Mesothelial cell of epicardium (in vitro differentiated cells): ENCODE data around the gene EHBP1L1. TPM values are rescaled to one million over a fixed set of nuclear protein-coding genes. Genes with fewer than 3 reads are reported as not detected.

Experiments
- DNase-seq, 2 experiments: peaks; one replicate each; pipeline ENCODE4 v3.0.0; 2021; ENCODE audit warnings: low spot score in 2 of 2; ENCODE audit not compliant: unreplicated experiment in 2 of 2
- H3K27ac Mint-ChIP-seq: 2 replicates; pipeline ENCODE4 v1.8.0; 2021; ENCODE audit warnings: mixed read lengths
- H3K27me3 Mint-ChIP-seq: 2 replicates; pipeline ENCODE4 v1.8.0; 2021; ENCODE audit warnings: low read depth, mixed read lengths
- H3K36me3 Mint-ChIP-seq: 2 replicates; pipeline ENCODE4 v1.8.0; 2021; ENCODE audit warnings: mixed read lengths
- H3K4me1 Mint-ChIP-seq: 2 replicates; pipeline ENCODE4 v1.8.0; 2021; ENCODE audit warnings: mixed read lengths
- H3K4me3 Mint-ChIP-seq: 2 replicates; pipeline ENCODE4 v1.8.0; 2021; ENCODE audit warnings: mild to moderate bottlenecking, moderate library complexity, mixed read lengths
- H3K9me3 Mint-ChIP-seq: 2 replicates; pipeline ENCODE4 v1.8.0; 2021; ENCODE audit warnings: mixed read lengths
- CTCF ChIP-seq: fragments of 200-600 bp; sonication (generic); IDR thresholded peaks from one replicate; pipeline ENCODE4 v1.5.0; 2021; ENCODE audit warnings: antibody characterized with exemption; ENCODE audit not compliant: unreplicated experiment
- total RNA-seq: library from RNA; stranded (reverse); gene quantifications from 3 replicates; pipeline ENCODE4 v1.2.1, GENCODE V29; 2021

Gene EHBP1L1
- total RNA-seq, 1 donor from 2014 or later, result 35.2 TPM

DNA sequence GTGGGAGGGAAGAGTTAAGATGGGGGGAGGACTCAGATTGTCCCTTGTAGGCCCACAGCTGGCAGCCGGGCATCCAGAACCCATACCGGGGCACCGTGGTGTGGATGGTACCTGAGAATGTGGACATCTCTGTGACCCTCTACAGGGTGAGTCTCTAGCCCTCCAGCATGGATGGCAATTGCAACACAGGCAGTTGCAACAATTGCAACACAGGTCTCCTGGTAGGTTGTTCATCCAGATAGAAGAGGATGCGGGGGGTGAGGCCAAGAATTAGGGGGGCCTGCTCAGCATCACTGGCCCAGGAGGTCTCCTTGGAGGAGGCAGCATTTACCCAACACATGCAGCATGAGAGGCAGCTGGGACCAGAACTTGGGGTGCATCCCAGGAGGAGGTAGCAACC lies 3.4 kb downstream of the EHBP1L1 start:
- Mint-ChIP-seq H3K36me3 (peaks cover 7% of the 10 kb centered on the region), H3K9me3 (no peaks in the 10 kb centered on the region), H3K27me3 (peaks cover 11% of the 10 kb centered on the region), H3K4me1 (peaks cover 21% of the 10 kb centered on the region), H3K4me3 (no peak overlapping the region), H3K27ac (no peak overlapping the region)
- DNase-seq, result no peak
- no peak for TF ChIP-seq CTCF

DNA sequence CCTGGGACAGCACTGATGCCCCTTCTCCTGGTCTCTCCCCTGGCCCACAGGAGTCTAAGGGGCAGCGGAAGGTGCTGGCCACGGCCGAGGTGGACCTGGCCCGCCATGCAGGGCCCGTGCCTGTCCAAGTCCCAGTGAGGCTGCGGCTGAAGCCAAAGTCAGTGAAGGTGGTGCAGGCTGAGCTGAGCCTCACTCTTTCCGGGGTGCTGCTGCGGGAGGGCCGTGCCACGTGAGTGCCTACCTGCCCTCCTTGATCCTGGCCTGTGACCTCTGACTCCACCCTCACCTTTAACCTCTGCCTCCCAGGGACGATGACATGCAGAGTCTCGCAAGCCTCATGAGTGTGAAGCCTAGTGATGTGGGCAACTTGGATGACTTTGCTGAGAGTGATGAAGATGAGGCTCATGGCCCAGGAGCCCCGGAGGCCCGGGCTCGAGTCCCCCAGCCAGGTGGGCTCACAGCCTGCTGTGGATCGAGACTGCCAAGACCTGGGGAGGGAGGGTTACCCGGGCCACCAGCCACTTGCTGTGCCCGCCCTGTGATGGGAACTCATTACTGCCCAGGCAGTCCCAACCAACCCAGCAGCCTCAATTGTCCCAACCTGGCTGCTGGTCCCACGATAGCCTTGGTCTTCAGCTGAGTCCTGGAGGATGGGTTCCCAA lies 4.3 kb downstream of the EHBP1L1 start:
- Mint-ChIP-seq H3K27ac (no peak overlapping the region), H3K4me3 (no peak overlapping the region), H3K9me3 (no peaks in the 10 kb centered on the region), H3K4me1 (peaks cover 15% of the 10 kb centered on the region), H3K27me3 (peaks cover 10% of the 10 kb centered on the region), H3K36me3 (peaks cover 7% of the 10 kb centered on the region)
- DNase-seq, result no peak
- no peak for TF ChIP-seq CTCF

DNA sequence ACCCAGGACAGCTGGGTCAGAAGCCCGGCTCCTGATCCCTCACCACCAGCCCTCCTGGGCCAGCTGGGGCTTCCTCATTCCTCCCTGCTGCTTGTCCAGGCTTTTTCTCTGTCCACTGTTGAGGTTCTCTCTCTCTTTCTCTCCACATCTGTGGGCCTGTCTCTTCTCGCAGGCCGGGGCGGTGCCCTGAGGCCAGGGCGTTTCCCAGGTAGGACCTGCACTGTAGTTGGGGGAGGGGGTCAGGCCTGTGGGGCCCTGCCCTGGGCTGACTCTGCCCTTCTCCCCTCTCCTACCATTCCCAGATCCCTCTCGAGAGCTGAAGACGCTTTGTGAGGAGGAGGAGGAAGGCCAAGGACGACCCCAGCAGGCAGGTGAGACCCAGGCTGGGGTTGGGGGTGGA lies 4.9 kb downstream of the EHBP1L1 start:
- peaks cover 7% of the 10 kb centered on the region for H3K36me3 Mint-ChIP-seq
- peaks cover 10% of the 10 kb centered on the region for H3K4me1 Mint-ChIP-seq
- H3K27me3 Mint-ChIP-seq, result peaks cover 7% of the 10 kb centered on the region
- H3K27ac Mint-ChIP-seq, result no peak overlapping the region
- no peaks in the 10 kb centered on the region for H3K9me3 Mint-ChIP-seq
- TF ChIP-seq CTCF, result no peak
- no peak overlapping the region for H3K4me3 Mint-ChIP-seq
- DNase-seq, result no peak

DNA sequence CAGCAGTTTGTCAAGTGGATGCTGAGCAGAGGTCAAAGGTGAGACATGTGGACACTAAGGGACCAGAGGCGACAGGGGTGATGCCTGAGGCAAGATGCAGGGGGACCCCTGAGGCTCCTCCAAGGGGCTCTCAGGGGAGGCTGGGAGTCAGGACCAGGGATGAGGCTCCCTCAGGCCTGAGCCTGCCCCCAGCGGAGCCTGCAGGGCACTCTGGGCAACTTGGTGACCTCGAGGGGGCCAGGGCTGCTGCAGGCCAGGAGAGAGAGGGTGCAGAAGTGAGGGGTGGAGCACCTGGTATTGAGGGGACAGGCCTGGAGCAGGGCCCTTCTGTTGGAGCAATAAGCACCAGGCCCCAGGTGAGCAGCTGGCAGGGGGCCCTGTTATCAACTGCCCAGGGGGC lies 6.1 kb downstream of the EHBP1L1 start:
- peaks cover 7% of the 10 kb centered on the region for H3K36me3 Mint-ChIP-seq
- peaks cover 5% of the 10 kb centered on the region for H3K27me3 Mint-ChIP-seq
- no peak overlapping the region for H3K4me3 Mint-ChIP-seq
- no peaks in the 10 kb centered on the region for H3K9me3 Mint-ChIP-seq
- no peak for TF ChIP-seq CTCF
- no peak overlapping the region for H3K27ac Mint-ChIP-seq
- DNase-seq, result no peak
- H3K4me1 Mint-ChIP-seq, result peaks cover 5% of the 10 kb centered on the region

- TF ChIP-seq CTCF, result no peak
- Mint-ChIP-seq H3K4me3 (no peak overlapping the region), H3K27me3 (peaks cover 5% of the 10 kb centered on the region), H3K36me3 (peaks cover 7% of the 10 kb centered on the region), H3K27ac (no peak overlapping the region), H3K9me3 (no peaks in the 10 kb centered on the region), H3K4me1 (peaks cover under 1% of the 10 kb centered on the region)
- no peak for DNase-seq
These were observed 7.7 kb downstream of the EHBP1L1 start for GRCh38 chr11:65583589-65583988.

DNA sequence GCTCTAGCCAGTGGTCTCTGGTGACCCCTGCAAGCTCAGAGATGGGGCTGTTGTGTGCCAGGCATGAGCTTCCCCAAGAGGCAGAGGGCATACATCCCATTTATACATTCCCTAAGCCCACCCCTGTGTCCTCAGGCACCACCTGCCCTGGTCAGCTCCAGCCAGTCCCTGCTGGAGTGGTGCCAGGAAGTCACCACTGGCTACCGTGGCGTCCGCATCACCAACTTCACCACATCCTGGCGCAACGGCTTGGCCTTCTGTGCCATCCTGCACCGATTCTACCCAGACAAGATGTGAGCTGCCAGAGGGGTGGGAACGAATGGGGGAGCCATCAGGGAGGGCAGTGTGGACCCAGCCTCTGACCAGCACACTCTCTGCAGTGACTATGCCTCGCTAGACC lies 8.3 kb downstream of the EHBP1L1 start:
- TF ChIP-seq CTCF, result no peak
- Mint-ChIP-seq H3K27ac (no peak overlapping the region), H3K9me3 (no peaks in the 10 kb centered on the region), H3K27me3 (peaks cover 5% of the 10 kb centered on the region), H3K4me3 (no peak overlapping the region), H3K36me3 (peaks cover 7% of the 10 kb centered on the region), H3K4me1 (no peaks in the 10 kb centered on the region)
- DNase-seq, result no peak
